AG09319 (cell line): ENCODE measurements around the gene UTRN.

Experiments
- DNase-seq: peaks from one replicate; pipeline ENCODE4 v3.0.0-alpha.2; 2010; ENCODE audit warnings: low read depth; ENCODE audit errors: extremely low read depth
- TF ChIP-seq, protein P1 (sequence below): IDR thresholded peaks from 2 replicates; pipeline ENCODE4 v1.5.1; 2011; ENCODE audit warnings: low read depth, mild to moderate bottlenecking, inconsistent platforms, low read length, moderate library complexity

Gene UTRN

DNA sequence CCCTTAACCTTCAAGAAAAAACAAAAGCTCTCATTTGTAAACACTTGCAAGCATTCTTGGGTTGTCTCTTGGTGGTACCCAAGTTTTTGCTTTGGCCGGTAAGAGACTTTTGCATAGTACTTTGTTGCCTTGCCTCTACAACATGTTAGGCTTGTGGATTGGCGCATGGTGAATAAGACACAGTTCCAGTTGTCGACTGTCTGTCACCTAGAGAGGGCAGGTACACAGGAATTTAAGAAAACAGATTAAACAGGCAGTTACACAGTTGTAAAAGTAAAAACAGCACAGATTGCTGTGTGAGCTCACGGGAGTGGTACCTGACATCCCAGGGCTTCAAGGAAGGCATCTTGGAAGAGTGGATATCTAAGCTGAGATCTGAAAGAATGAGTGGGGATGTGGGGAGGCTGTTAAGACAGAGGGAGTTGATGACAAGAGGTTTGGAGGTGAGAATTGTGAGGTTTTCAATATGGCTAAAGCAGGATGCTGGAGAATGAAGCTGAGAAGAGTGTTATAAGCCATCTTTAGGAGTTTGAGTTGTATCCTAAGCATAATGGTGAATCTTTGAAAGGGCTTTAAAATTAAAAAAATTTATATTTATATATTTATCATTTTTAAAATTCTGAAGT is 19.2 kb downstream of the UTRN start:
- TF ChIP-seq, protein P1, sequence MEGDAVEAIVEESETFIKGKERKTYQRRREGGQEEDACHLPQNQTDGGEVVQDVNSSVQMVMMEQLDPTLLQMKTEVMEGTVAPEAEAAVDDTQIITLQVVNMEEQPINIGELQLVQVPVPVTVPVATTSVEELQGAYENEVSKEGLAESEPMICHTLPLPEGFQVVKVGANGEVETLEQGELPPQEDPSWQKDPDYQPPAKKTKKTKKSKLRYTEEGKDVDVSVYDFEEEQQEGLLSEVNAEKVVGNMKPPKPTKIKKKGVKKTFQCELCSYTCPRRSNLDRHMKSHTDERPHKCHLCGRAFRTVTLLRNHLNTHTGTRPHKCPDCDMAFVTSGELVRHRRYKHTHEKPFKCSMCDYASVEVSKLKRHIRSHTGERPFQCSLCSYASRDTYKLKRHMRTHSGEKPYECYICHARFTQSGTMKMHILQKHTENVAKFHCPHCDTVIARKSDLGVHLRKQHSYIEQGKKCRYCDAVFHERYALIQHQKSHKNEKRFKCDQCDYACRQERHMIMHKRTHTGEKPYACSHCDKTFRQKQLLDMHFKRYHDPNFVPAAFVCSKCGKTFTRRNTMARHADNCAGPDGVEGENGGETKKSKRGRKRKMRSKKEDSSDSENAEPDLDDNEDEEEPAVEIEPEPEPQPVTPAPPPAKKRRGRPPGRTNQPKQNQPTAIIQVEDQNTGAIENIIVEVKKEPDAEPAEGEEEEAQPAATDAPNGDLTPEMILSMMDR = no peak

DNA sequence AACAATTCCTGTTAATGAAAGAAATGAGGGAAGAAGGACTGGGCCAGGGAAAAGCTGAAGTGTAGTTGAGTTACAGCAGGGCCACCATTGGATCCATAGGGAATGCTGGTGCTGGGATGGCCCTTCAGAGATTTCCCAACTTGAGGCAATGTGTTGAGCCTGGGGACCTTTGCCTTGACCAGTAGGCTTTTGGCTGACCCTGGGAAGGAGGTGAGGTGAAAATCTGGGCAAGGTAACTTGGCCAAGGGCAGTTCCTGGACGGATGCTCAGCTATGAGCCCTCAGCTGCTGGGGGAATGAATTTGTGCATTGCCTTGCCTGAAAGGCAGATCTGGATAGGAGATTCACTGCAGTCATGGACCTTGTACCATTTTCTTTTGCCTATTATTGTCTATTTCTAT is 20.4 kb downstream of the UTRN start:
- TF ChIP-seq, protein P1 = no peak
- DNase-seq = no peak

More for the DNA sequence above, 19.2 kb downstream of the UTRN start:
- DNase-seq = no peak

DNA sequence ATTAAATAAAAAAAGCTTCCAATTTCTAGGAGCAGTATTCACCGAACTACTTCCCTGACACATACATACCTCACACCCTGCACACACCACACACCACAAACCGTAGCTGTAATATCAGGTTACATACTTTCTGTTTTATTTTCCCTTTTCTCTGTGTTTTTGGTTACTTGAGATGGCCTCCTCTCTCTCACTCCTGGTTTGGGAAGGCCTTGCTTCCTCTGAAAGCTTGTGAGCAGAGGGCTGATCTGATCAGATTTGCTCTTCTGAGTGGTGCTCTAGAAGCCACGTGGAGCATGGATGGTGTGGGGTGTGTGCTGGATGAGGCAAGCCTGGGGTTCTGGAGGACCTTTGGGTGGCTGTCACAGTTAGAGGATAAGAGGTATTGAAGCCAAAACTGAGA is 20.9 kb downstream of the UTRN start:
- TF ChIP-seq, protein P1 = no peak
- no peak for DNase-seq

DNA sequence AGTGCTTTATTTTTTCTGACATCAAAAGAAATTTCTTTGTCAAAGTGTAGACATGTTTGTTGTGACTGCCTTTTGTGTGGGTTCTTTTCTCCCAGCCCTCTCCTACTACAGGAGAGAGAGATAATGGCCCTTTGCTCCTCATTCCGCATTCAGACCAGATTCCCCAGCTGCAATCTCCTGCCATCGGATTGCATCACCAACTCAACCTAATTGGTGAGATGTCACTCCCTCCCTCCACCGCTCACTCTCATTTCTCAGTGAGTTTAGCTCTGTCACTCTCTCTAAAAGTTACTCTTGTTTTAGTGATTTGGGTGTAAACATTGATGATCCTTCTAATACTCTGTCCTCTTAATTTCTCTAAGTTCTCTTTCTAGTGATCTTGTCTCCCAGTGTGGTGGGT is 22.7 kb downstream of the UTRN start:
- no peak for DNase-seq
- TF ChIP-seq, protein P1 = no peak

DNA sequence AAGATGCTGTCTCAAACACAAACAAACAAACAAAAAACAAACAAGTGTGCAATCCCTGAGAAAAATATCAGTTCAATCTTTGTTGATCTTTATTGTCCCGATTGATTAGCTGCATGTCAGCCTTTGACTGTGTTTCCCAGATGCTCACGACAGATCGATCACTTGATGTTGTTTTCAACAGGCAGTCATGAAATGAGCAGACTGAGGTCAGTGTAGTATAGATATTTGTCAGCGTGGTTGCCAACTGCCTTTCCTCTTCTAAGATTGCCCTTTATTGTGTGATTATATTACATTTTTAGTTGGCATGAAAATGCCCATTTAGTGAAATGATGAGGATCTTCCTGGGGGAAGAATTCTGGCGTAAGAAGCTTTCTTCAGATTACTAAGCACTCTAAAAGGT is 25.6 kb downstream of the UTRN start:
- TF ChIP-seq, protein P1 = no peak
- DNase-seq = no peak

DNA sequence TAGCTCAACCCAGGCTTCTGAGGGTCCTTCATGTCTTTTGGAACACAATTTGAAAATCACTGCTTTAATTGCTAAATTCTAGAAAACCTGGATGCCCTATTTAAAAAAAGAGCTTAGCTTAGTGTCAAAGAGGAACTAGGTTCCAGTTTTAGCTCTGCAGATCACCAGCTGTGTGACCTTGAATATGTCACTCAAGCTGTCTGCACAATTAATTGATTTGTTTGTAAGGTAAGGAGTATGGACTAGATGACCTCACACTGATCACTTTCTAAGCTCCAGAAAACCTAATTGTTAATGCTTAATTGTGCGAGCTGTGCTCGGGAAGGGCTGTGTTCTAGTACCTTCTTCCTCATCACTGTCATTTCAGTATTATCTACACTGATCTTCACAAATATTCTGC is 26.2 kb downstream of the UTRN start:
- TF ChIP-seq, protein P1 = no peak
- DNase-seq = no peak

DNA sequence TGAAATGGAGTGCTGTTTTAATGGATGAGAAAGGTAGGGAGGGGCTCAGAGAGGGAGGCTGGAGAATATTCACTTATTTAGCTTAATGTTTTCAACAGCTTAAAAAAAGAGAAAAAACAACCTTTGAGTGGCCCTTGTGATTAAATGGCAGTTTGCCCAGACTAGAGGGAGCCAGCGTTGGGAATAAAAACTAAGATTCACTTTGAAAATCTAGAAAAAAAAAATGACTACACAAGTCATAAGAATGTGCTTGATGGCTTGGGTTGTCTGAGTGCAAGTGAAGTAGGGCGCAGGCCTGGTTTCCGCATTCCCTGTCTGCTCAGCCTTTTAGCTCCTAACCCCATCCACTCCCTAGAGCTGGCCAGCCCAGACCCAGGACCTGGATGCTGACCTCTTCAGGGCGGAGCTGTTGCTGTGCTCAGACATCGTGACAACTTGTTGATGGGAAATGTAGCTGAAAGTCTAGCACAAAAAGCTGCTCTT is 28.9 kb downstream of the UTRN start:
- TF ChIP-seq, protein P1 = no peak
- DNase-seq = peak; percentile 29
